Ecto neural progenitor cell (in vitro differentiated cells): ENCODE data around the gene SENP7.
"Not testable (repeated sequence)": the region's sequence is repeated elsewhere in the genome, so short reads cannot be mapped to it uniquely, and the experiment has no call there.

Experiments
- DNase-seq: peaks from one replicate; pipeline ENCODE4 v3.0.0-alpha.2; 2018; ENCODE audit warnings: low spot score

Gene SENP7

DNA sequence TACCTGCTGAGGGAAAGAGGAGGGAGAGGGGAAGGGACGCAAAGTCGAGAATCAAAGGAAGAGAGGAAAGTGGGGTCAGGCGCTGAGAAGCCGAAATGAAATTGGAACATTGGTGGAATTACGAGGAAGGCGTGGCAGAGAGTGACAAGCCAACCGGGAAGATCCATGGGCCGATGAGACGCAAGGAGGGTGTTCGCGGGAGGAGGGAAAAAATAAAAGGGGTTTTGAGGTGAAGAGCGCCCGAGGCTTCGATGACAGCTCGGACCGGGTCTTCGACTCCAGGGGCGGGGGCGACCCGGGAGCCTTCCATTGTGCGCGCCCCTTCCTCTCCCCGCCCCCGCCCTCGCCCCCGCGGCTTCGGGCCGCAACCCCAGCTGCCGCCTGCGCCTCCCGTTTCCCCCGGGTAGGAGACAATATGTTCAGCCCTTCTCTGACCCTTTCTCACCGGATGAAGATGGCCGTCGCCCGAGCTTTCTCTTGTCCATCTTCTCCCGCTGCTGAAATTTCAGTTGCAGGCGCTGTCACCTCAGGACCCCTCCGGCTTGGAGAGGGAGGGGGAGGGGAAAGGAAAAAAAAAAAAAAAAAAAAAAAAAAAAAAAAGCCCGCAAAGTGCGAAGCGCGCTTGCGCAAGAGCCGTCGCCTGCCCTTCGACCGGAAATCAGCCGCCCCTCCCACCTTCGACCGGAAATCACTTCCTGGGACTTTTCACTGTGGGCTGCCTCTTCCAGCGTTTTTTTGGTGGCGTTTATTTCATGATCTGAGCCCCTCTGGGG lies at the start of gene SENP7:
Gene SENP7, minus strand, starts transcription at position 567 of the 773 bp plus-strand sequence. Its CDS starts 82 bp downstream, at position 485.
- DNase-seq, result peak; percentile 82

DNA sequence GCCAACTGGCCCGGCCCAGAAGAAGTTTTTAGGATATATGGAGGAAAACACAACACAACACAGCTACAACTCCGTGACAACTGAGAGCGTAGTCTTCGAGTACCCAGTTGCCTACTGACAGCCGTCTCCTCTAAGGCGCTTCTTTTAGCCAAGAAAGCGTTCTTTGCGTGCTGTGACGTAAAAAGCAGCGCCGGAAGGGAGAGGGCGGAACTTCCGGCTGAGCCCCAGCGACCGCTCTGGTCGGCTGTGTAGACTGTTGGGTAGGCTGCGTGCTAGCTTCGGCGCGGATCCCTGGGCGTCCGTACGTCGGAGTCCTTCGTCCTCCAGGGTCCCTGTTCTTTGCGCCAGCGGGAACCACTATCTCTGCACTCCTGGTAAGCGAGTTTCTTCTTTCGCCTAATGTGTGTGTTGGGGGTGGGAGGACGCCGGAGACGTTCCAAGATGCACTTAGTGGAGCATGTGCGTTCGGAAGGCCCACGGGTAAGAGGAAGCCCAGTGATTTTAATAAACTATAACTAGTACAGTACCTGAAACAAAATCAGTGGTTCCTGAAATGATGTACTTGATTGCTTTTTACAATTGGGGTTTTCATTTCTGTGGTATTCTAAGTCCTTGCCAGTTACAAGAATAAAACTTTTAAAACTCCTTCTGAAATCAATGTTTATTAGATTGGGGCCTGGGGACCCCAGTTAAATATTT lies 48.8 kb upstream of the SENP7 start, which contains the start of gene TRMT10C:
Gene TRMT10C, plus strand, starts transcription at position 239 of the 699 bp plus-strand sequence. CDS start 2,914 bp downstream, outside the sequence.
- DNase-seq, result peak; percentile 92

DNA sequence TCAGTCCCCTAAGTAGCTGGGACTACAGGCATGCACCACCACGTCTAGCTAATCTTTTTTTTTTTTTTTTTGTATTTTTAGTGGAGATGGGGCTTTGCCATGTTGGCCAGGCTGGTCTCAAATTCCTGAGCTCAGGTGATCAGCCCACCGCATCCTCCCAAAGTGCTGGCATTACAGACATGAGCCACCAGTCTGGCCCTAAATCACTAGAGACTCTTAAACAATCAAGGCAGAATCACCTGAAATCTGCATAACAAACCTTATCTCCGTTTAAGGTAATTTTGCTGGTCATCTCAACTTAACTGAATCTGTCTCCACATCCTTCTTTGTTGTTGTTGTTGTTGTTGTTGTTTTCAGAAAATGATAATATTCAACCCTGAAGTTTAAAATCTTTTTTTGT lies 43.1 kb upstream of the SENP7 start:
- no peak for DNase-seq

DNA sequence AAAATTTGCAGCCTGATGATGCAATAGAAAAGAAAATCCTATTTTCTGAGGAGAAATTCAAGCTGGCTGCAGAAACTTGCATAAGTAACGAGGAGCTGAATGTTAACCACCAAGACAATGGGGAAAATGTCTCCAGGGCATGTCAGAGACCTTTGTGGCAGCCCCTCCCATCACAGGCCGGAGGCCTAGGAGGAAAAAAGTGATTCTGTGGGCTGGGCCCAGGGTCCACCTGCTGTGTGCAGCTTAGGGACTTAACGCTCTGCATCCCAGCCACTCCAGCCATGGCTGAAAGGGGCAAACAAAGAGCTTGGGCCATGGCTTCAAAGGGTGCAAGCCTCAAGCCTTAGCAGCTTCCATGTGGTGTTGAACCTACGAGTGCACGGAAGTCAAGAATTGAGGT lies 40.4 kb upstream of the SENP7 start:
- DNase-seq, result not testable (repeated sequence)

GRCh38 chr3:101551359-101552081 lies 38.5 kb upstream of the SENP7 start:
- not testable (repeated sequence) for DNase-seq

- DNase-seq, result no peak
Measured at GRCh38 chr3:101549473-101549872, 36.5 kb upstream of the SENP7 start.

DNA sequence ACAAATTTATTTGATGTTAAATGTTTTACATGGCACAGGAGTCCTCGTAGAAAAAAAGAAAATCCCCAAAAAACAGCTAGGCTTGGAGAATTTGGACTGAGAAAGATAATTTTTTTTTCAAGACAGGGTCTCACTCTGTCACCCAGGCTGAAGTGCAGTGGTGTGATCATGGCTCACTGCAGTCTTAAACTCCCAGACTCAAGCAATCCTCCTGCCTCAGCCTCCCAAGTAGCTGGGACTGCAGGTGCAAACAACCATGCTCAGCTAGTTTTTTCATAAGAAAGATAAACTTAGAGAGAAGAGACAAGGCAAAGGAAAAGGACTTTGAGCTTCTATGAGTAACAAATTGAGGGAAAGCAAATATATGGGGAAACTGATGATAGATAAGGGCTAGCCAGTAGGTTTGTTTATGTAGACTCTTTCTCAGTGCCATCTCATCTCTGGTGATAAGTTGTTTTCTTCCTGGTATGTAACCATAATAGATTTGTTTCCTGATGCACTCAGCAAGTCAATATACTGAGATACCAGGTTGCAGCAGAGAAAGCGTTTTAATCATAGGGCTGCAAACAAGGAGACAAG lies 35.6 kb upstream of the SENP7 start:
- no peak for DNase-seq

DNA sequence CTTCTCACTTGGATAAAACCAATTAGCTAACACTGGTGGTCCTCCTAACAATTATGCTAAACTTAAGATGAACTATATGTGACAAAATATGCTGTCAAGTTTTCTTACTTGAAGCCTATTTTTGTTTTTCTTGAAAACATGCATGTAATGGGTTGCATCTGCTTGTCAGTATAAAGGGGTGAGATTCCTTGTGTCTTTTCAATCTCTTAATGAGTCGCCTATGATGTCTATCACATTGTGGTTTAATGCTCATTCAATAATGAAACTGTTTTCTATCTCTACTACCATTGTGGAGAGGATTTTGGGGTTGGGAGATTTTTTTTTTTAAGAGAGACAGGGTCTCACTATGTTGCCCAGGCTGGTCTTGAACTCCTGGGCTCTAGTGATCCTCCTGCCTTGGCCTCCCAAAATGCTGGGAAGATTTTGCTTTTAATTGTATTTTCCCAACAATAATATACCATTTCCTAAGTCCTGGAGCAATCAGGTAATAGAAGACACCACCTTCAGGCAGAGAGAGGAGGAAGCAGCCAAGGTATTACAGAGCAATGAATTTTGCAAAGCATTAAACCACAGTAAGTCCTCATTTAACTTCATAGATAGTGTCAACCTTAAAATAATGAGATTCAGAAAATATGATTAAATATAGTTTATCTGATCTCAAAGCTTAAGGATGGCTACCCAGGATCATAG lies 31.3 kb upstream of the SENP7 start:
- no peak for DNase-seq

DNA sequence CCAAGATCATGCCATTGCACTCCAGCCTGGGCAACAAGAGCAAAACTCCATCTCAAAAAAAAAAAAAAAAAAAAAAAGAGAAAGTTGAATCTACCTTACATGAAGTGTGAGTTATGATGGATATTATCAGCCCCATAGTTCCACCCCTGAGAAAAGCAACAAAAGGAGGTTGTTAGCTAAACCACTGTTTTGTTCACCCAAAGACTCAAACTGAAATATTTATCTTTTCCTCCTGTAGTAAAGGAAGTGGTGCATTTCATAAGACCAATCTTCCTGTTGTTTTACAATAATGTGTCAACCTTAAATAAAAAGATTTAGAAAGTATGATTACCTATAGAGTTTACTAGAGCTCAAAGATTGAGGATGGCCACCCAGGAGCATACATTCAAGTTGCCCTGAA lies 29.9 kb upstream of the SENP7 start:
- DNase-seq, result no peak

DNA sequence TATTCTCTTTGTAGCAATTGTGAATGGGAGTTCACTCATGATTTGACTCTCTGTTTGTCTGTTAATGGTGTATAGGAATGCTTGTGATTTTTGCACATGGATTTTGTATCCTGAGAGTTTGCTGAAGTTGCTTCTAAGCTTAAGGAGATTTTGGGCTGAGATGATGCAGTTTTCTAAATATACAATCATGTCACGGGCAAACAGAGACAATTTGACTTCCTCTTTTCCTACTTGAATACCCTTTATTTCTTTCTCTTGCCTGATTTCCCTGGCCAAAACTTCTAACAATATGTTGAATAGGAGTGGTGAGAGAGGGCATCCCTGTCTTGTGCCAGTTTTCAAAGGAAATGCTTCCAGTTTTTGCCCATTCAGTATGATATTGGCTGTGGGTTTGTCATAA lies 23.9 kb upstream of the SENP7 start:
- not testable (repeated sequence) for DNase-seq

DNA sequence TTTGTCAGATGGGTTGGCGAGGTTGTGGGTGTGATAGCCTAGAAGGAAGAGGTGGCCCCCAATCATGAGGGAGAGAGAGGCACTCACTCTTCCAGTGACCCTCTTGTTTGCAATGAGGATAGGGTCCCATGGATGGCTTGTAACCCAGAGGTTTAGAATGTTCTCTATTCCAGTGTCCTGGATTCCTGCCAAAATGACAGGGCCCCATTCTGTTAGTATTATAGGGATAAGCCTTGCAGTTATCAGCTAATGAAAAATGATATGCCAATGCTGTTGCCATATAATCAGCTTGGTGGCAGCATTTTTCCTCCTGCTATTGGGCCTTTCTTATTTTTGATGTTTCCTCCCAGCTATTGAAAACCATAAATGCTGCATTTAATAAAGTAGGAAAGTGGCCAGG lies 23.3 kb upstream of the SENP7 start:
- DNase-seq, result no peak

DNA sequence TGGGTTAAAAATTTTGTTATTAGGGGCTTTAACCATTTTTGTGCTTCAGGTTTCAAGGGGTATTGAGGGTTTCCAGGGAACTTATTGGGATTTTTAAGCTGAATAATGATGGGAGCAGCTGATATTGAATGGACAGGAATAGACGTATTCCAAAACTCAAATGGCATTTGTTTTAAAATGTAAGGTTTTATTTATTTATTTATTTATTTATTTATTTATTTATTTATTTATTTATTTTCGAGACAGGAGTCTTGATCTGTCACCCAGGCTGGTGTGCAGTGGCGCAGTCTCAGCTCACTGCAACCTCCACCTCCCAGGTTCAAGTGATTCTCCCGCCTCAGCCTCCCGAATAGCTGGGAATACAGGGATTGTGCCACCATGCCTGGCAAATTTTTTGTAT lies 22.2 kb upstream of the SENP7 start:
- no peak for DNase-seq

GRCh38 chr3:101533603-101533968 lies 20.6 kb upstream of the SENP7 start:
- DNase-seq, result no peak

DNA sequence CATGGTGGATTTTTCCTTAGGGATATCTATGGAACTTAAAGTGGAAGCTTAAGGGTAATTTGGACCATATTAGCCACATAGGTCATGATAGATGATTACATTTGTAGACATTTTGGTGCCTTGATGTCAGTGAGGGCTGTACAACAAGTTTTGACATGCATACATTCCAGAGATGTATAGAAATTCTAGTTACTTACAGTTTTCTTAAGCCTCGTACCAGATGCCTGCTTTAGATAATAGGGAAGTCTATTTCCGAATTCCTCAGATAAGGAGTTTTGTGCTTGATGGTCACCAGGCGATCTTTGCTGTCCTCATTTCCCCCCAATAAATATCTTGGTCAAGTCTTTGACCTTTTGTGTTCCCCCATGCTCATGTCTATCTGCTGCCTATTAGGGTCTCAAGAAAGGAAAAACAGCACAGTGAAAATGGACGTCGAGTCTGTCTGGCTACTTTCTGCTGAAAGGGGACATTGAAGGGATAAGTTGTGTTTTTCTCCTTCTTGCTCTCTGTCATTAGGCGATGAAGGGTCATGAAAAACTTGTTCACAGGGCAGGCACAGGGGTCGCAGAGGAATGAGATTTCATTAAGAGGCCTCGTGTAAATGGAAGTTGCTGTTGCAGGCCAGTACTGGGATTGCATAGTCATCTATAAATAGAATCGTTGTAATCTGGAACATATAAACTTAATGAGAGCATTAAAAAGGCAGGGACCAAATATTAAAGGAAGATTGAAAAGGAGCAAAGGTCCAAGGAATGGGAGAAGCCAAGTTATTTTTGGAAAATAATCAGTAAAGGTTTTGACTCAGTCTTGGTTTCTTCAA lies 20.0 kb upstream of the SENP7 start:
- no peak for DNase-seq

DNA sequence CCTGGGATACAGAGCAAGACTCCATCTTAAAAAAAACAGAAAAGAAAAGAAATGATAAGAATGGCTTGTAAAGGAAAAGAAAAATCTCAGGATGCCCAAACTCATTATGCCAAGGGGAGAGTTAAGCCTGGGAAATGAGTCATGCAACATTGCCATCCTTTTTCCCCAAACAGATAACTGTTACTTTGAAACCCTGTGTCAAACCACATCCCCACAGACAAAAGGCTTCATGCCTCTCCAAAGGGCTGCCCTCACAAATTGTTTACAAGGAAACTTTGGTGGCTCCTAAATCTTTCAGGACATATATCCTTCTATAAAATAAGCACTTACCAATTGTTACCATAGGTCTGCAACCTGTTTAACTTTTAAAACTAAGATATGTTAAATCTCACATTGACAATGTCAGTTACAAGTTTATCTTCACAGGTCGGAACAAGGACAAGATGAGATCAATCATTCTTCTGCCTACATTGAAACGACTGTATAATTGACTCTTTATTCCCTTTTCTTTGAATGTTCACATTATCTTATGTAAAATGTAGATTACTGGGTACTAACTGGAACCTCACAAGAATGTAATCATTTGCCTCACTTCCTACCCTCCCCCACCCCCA lies 18.6 kb upstream of the SENP7 start:
- DNase-seq, result no peak

DNA sequence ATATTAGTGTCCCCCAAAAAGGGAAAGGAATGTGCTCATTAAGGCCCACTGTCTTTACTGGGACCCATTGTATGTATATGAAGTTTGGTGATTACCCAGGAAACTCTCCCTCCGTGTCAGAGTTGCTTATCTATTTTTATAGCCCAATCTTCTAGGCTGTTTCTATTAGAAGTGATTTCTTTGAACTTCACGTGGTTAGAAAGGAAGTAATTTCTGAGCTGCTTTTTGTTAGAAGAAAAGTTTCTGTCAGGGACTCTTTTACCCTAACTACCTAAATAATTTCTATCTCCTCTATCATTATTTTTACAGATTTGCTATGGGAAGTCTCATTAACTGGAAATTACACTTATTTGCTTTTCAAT lies 17.7 kb upstream of the SENP7 start:
- DNase-seq, result no peak

GRCh38 chr3:101529816-101530685 lies 17.0 kb upstream of the SENP7 start:
- DNase-seq, result no peak

DNA sequence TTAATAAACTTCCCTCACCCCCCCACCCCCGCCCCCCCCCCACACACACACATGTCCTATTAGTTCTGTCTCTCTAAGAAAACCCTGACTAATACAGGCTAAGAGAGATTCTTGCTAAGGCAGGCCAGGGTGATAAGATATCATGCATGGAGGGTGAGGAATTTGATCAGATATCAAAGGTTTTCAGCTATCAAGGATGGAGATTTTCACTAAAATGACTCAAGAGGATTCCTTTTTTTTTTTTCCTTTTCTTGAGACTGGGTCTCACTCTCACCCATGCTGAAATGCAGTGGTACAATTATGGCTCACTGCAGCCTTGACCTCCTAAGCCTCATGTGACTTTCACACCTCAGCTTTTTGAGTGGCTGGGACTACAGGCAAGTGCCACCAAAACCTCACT lies 14.9 kb upstream of the SENP7 start:
- DNase-seq, result no peak

GRCh38 chr3:101527441-101527840 lies 14.4 kb upstream of the SENP7 start:
- no peak for DNase-seq
